Activated naive CD8-positive, alpha-beta T cell treated with anti-CD3 and anti-CD28 coated beads, Interleukin-2, amount 10 ng/mL, durations not matched to agents 7 days and 5 days (primary cell): ENCODE results near the gene CACNB3. TPM values are rescaled to one million over a fixed set of nuclear protein-coding genes. Genes with fewer than 3 reads are reported as not detected.
A peak's percentile ranks its signal among the peaks of the same experiment; 100 is the strongest.
"Not testable (repeated sequence)": the region's sequence is repeated elsewhere in the genome, so short reads cannot be mapped to it uniquely, and the experiment has no call there.

Source experiments
- ATAC-seq: fragments of 150-1000 bp; cut with Tn5 transposase; one replicate; pipeline ENCODE4 v1.10.0; 2021; ENCODE audit warnings: low read depth, moderate library complexity
- POLR2A ChIA-PET: fragments of 350-600 bp; sonication (Branson Sonifier 250); formaldehyde crosslinking; loops from one replicate; lab custom pipeline; 2021; ENCODE audit warnings: antibody characterized with exemption; lab: Charles Lee
- DNase-seq: peaks from one replicate; pipeline ENCODE4 v3.0.0; 2021
- H3K27ac Mint-ChIP-seq: one replicate; pipeline ENCODE4 v1.8.0; 2022; ENCODE audit warnings: mild to moderate bottlenecking, mixed read lengths
- H3K27me3 Mint-ChIP-seq: one replicate; pipeline ENCODE4 v1.8.0; 2022; ENCODE audit warnings: mild to moderate bottlenecking, moderate library complexity, mixed read lengths
- H3K36me3 Mint-ChIP-seq: one replicate; pipeline ENCODE4 v1.8.0; 2021; ENCODE audit warnings: mild to moderate bottlenecking, mixed read lengths
- H3K4me1 Mint-ChIP-seq: one replicate; pipeline ENCODE4 v1.8.0; 2021; ENCODE audit warnings: mixed read lengths
- H3K4me3 Mint-ChIP-seq: one replicate; pipeline ENCODE4 v1.8.0; 2022; ENCODE audit warnings: mild to moderate bottlenecking, moderate library complexity, mixed read lengths
- H3K9me3 Mint-ChIP-seq: one replicate; pipeline ENCODE4 v1.8.0; 2021; ENCODE audit warnings: mixed read lengths
- total RNA-seq, 2 experiments: library from RNA; stranded (reverse); gene quantifications; one replicate each; pipeline ENCODE4 v1.2.3, GENCODE V29; 2021

CACNB3 gene
- total RNA-seq, 2 experiments from 2014 or later, result 13.4 to 20.0 TPM

DNA sequence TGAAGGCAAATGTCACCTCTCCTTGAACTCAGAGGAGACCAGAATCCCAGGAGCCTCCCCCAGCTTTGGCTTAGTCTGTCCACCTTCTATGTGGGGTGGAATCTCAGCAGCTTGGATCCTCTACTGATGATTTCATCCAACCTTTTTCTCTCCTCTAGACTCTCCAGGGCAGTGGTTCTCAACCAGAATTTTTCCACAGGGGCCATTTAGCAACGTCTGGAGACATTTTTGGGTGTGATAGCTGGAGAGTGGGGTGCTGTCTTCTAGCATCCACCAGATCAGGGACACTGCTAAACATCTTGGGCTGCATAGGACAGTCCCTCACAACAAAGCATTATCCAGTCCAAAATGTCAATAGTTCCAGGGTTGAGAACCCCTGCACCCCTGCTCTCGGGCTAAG lies 38.1 kb downstream of the CACNB3 start:
- no peaks in the 10 kb centered on the region for H3K9me3 Mint-ChIP-seq
- H3K4me1 Mint-ChIP-seq, result peaks cover 12% of the 10 kb centered on the region
- peaks cover 6% of the 10 kb centered on the region for H3K36me3 Mint-ChIP-seq
- no peak overlapping the region for H3K27ac Mint-ChIP-seq
- DNase-seq, result no peak
- POLR2A ChIA-PET, result interaction anchor here (0.7 to 0.9 kb wide), 2 partner anchors 34 to 51 kb away, joined by 3 to 4 read pairs; no protein-coding TSS in a partner anchor
- no peak overlapping the region for H3K4me3 Mint-ChIP-seq
- ATAC-seq, result no peak
- H3K27me3 Mint-ChIP-seq, result no peaks in the 10 kb centered on the region

DNA sequence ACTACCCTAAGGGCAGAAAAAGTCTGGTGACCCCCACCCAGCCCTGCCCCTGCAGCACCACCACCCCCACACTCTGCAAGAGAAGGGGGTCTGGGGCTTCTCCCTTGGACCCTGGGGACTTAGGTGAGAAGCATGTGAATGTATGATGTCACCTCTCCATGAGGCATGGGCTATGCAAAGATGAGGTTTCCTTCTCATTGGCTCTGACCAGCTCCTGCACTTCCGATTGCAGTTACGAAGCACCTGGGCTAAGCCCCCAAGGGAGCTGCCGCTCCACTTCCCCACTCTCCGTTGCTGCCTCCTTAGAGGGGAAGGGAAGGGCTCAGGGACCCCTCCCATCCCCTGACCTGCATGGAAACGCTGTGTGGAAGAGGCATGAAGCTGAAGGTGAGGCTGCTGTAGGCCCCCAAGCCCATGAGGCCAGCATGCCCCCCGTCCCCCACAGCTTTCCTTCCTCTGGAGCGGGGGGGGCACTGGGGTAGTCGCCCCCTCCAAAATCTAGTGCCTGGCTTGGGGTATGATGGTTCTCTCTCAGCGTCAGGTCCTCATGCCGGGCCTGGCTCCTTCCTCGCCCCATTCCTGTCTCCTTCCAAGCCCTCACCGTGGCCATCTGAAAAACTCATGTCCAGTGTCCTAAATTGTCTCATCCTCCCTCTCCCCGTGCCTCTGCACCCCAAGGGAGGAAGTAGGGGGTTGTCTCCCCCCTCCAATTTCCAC lies 39.1 kb downstream of the CACNB3 start:
- H3K27me3 Mint-ChIP-seq, result no peaks in the 10 kb centered on the region
- peaks cover 10% of the 10 kb centered on the region for H3K4me1 Mint-ChIP-seq
- DNase-seq (no peak), ATAC-seq (no peak)
- no peaks in the 10 kb centered on the region for H3K9me3 Mint-ChIP-seq
- H3K4me3 Mint-ChIP-seq, result no peak overlapping the region
- no peak overlapping the region for H3K27ac Mint-ChIP-seq
- H3K36me3 Mint-ChIP-seq, result peaks cover 9% of the 10 kb centered on the region
- POLR2A ChIA-PET, result interaction anchor here (0.7 to 1.0 kb wide), 2 partner anchors 8 to 30 kb away, joined by 3 to 4 read pairs; partner anchors contain the start of gene RND1

DNA sequence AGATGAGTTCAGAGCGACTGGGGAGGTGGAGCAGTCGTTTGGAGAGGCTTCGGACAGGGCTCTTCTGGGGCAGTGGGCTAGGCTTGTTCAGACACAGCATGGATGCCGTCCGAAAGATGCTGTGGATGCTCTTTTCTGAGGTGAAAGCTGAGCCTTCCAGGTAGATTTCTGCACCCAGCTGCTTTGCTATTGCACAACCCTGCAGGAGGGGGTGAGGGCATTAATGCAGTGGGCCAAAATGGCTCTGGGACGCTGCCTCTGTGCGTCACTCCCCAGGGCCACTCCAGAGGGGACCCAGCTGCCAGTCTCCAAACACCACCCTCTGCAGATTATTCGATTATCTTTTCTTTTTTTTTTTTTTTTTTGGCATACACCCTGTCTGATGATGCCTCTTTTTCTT lies 39.7 kb downstream of the CACNB3 start:
- no peak for ATAC-seq
- Mint-ChIP-seq H3K4me3 (no peak overlapping the region), H3K27ac (no peak overlapping the region), H3K9me3 (no peaks in the 10 kb centered on the region), H3K27me3 (peaks cover 3% of the 10 kb centered on the region), H3K36me3 (peaks cover 9% of the 10 kb centered on the region), H3K4me1 (peaks cover 4% of the 10 kb centered on the region)
- POLR2A ChIA-PET, result interaction anchor here (0.7 kb wide), 1 partner anchor 29 kb away, joined by 3 read pairs; no protein-coding TSS in a partner anchor
- DNase-seq, result no peak

DNA sequence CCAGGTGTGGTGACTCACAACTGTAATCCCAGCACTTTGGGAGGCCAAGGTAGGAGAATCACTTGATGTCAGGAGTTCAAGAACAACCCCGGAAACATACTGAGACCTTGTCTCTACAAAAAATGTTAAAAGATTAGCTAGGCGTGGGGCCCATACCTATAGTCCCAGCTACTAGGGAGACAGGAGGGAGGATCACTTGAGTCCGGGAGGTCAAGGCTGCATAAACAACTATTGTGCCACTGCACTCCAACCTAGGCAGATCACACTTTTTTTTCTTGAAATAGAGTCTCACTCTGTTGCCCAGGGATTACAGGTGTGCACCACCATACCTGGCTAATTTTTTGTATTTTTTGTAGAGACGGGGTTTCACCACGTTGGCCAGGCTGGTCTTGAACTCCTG lies 41.3 kb downstream of the CACNB3 start:
- DNase-seq (no peak), ATAC-seq (no peak)
- H3K27ac Mint-ChIP-seq, result no peak overlapping the region
- no peak overlapping the region for H3K4me3 Mint-ChIP-seq
- H3K27me3 Mint-ChIP-seq, result peaks cover 18% of the 10 kb centered on the region
- peaks cover 8% of the 10 kb centered on the region for H3K4me1 Mint-ChIP-seq
- H3K36me3 Mint-ChIP-seq, result peaks cover 9% of the 10 kb centered on the region
- H3K9me3 Mint-ChIP-seq, result no peaks in the 10 kb centered on the region
- POLR2A ChIA-PET, result no interaction called here

DNA sequence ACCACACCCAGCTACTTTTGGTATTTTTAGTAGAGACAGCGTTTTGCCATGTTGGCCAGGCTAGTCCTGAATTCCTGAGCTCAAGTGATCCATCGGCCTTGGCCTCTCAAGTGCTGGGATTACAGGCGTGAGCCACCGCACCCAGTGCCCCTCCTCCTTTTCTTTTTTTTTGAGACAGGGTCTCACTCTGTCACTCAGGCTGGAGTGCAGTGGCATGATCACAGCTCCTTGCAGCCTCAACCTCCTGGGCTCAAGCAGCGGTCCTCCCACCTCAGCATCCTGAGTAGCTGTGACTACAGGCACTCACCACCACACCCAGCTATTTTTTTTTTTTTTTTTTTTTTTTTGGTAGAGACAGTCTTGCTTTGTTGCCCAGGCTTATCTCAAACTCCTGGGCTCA lies 41.9 kb downstream of the CACNB3 start:
- POLR2A ChIA-PET, result interaction anchor here (0.6 kb wide), 1 partner anchor 1042 kb away, joined by 4 read pairs; no protein-coding TSS in a partner anchor
- Mint-ChIP-seq H3K27me3 (peaks cover 21% of the 10 kb centered on the region), H3K4me1 (peaks cover 14% of the 10 kb centered on the region)
- H3K9me3 Mint-ChIP-seq, H3K36me3 Mint-ChIP-seq, H3K4me3 Mint-ChIP-seq, H3K27ac Mint-ChIP-seq, ATAC-seq, DNase-seq: not testable (repeated sequence)

DNA sequence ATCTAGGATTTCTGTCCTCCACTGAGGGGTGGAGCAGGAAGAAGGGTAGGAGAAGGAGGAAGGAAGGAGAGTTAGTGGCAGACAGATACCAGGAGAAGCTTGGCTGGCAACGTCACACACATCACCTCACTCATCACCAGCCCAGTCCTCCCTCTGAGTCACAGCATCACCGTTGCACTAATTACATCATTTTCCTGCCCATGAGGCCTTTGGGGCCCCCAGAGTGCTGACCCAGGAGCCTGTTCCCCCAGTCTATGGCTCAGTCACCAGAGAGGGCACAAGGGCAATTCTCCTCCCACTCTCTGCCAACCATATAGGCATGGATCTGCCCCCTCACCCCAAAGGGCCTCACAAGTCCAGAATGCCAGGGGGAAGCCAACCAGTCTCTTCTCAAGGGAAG lies 42.8 kb downstream of the CACNB3 start:
- POLR2A ChIA-PET, result interaction anchor here (0.8 kb wide), 1 partner anchor 9 kb away, joined by 5 read pairs; the partner anchor contains the start of gene DDX23
- Mint-ChIP-seq H3K9me3 (no peaks in the 10 kb centered on the region), H3K36me3 (peaks cover 9% of the 10 kb centered on the region), H3K27me3 (peaks cover 21% of the 10 kb centered on the region), H3K27ac (no peak overlapping the region), H3K4me3 (no peak overlapping the region), H3K4me1 (peaks cover 18% of the 10 kb centered on the region)
- DNase-seq (no peak), ATAC-seq (no peak)

DNA sequence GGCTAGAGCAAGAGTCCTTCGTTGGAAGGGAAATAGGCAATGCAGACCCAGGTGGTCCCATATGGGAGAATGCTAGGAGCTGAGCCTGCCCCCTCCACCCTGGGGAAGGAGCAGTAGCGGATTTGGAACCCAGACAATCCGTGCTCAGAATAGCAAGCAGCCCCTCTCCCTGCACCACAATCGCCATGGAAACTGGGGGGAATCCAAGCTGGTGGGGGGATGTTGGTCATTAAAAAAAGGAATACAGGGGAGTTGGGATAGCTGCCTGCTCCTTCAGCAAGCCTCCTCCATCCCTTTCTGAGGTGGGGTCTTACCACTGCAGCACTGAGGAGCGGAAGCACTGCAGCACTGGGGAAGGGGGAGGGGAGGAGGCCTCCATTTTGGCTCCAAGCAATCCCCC lies 44.5 kb downstream of the CACNB3 start:
- DNase-seq, result no peak
- Mint-ChIP-seq H3K4me3 (no peak overlapping the region), H3K27ac (no peak overlapping the region), H3K9me3 (no peaks in the 10 kb centered on the region), H3K27me3 (peaks cover 21% of the 10 kb centered on the region), H3K4me1 (peaks cover 20% of the 10 kb centered on the region), H3K36me3 (peaks cover 9% of the 10 kb centered on the region)
- ATAC-seq, result no peak
- POLR2A ChIA-PET, result interaction anchor here (0.9 kb wide), 1 partner anchor 11 kb away, joined by 3 read pairs; the partner anchor contains the start of gene DDX23

DNA sequence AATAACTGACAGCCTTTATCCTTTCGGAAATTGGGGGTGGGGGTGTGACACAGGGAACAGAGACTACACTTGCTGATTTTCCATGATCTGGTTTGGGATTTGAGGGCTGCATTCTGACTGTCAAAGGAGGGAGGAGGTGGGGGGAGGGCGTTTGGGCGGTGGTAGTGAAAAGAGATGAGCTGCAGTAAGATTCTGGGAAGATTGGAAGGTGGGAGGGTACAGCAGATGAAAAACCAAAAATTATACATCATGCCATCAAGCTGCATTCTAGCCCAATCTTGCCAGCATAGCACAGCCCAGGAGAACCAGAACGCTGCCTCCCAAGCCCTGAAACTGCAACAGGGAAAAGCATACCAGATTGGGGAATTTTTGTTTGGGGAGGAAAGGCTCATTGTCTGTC lies 45.0 kb downstream of the CACNB3 start:
- Mint-ChIP-seq H3K27ac (no peak overlapping the region), H3K4me1 (peaks cover 20% of the 10 kb centered on the region), H3K4me3 (no peak overlapping the region), H3K36me3 (peaks cover 9% of the 10 kb centered on the region), H3K9me3 (no peaks in the 10 kb centered on the region), H3K27me3 (peaks cover 21% of the 10 kb centered on the region)
- ATAC-seq, result no peak
- DNase-seq, result no peak
- POLR2A ChIA-PET, result interaction anchor here (0.9 kb wide), 1 partner anchor 12 kb away, joined by 3 read pairs; the partner anchor contains the start of gene DDX23

DNA sequence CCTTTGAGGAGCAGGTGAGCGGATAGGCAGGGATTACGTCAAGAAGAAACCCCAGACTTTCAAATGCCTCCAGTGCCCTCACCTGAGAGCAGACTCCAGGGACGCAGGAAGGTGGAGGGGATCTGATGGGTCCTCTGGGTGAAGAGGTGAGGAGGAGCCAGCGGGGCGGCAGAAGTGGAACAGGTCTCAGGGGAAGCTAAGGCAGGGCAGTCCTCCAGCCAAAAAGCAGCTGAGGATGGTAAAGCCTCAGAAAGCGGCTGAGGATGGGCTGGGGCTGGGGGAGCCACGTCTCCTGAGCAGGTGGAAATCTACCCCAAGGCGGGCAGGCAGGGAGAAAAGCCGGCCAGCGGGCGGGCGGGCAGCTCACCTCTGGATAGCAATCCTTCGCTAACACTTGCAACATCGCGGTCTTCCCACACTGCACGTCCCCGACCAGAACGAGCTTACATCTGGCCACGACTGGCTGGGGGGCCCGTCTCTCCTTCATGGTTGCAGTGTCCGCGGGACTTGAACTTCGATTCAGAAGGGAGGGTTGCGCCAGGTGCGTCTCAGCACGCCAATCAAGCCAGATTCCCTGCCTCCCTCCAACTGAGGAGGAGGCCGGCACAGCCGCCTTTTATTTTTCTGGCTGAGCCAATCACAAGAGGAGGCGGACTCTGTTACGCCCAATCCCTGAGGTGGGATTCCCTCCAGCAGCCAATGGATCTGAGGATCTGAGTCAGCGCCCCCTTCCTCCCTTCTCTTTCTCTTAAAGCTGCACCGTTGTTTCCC lies 47.2 kb downstream of the CACNB3 start, which contains the start of gene RND1:
RND1 (minus strand) TSS at position 590 of the 771 bp plus-strand sequence; CDS start at position 487, 103 bp downstream.
- peaks cover 20% of the 10 kb centered on the region for H3K4me1 Mint-ChIP-seq
- peaks cover 21% of the 10 kb centered on the region for H3K27me3 Mint-ChIP-seq
- ATAC-seq (peak; percentile 95), DNase-seq (peak; percentile 76)
- peak within 1 kb of the TSS; percentile 86 for H3K4me3 Mint-ChIP-seq
- H3K9me3 Mint-ChIP-seq, result no peaks in the 10 kb centered on the region
- H3K27ac Mint-ChIP-seq, result peak within 1 kb of the TSS; percentile 84
- H3K36me3 Mint-ChIP-seq, result peaks cover 7% of the 10 kb centered on the region
- POLR2A ChIA-PET, result interaction anchor here (0.6 to 2.4 kb wide), 13 partner anchors 8 to 192 kb away, joined by 3 to 25 read pairs (median 3); partner anchors contain the start of genes ARF3 and DDX23

DNA sequence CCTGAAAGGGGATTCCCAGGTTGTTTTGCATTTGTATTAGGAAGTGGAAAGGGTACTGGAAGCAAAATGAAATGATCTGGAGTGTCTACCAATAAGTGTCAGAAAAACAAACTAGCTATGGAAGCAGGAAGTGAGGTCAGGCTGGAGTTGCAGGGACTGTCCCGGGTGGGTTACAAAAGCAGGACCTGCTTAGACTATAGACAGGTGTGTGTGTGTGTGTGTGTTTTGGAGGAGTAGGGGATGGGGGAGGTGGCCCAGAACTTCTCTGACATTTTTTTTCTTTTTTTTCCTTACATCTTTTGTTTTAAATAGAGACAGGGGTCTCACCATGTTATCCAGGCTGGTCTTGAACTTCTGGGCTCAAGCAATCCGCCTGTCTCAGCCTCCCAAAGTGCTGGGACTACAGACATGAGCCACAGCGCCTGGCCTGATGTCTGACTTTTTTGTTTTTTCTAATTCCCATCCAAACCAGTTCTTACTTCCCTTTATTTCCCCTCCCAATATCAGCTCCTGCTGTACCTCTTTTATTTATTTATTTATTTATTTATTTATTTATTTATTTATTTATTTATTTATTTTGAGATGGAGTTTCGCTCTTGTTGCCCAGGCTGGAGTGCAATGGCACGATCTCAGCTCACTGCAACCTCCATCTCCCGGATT lies 47.9 kb downstream of the CACNB3 start:
- ATAC-seq (peak; percentile 56), DNase-seq (no peak)
- Mint-ChIP-seq H3K27ac (peak overlapping the region; percentile 84), H3K27me3 (peaks cover 21% of the 10 kb centered on the region), H3K9me3 (no peaks in the 10 kb centered on the region), H3K36me3 (peaks cover 5% of the 10 kb centered on the region), H3K4me1 (peaks cover 18% of the 10 kb centered on the region), H3K4me3 (peak overlapping the region; percentile 86)
- POLR2A ChIA-PET, result interaction anchor here (0.6 to 2.4 kb wide), 9 partner anchors 13 to 113 kb away, joined by 3 to 25 read pairs (median 3); partner anchors contain the start of genes ARF3 and DDX23

DNA sequence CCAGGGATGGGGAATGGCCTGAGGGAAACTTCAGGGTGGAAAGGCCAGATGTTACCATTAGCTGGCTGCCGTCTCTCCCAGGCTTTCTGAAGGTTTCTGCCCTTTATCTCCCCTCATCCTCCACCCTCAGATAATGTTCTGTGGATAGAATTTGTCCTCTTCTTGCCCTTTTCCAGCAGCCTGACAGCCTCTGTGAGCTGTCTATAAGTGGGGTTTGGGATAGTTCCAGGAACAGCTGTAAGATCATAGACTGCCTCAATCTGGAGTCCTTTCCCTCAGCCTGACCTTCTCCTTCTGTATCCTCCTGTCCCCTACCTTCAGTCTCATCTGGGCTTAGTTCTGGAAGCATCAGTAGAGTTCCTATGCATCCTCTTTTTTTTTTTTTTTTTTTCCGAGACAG lies 50.2 kb downstream of the CACNB3 start:
- Mint-ChIP-seq H3K9me3 (no peaks in the 10 kb centered on the region), H3K36me3 (no peaks in the 10 kb centered on the region), H3K4me1 (peaks cover 18% of the 10 kb centered on the region), H3K27me3 (peaks cover 14% of the 10 kb centered on the region), H3K27ac (no peak overlapping the region), H3K4me3 (no peak overlapping the region)
- DNase-seq (no peak), ATAC-seq (no peak)
- POLR2A ChIA-PET, result interaction anchor here (0.7 kb wide), 1 partner anchor 30 kb away, joined by 3 read pairs; no protein-coding TSS in a partner anchor

DNA sequence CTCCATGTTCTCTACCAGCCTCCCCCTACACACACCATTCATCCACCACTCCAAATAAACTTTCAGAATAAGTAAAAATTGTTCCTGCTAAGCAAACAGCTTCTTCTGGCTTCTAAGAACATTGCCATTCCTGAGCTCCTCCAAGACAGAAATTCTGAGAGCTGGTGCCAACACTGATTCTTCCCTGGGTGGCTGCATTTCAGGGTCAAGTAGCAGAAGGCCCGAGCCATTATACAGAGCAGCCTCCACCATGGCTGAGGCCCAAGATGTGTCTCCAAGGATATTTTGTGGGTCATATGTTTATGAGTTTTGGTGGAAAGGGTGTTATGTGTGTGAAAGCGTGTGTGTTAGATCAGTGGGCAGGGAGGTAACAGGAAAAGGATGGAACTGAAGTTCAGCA lies 50.9 kb downstream of the CACNB3 start:
- no peak for ATAC-seq
- Mint-ChIP-seq H3K27me3 (peaks cover 7% of the 10 kb centered on the region), H3K36me3 (no peaks in the 10 kb centered on the region), H3K4me1 (peaks cover 16% of the 10 kb centered on the region), H3K9me3 (no peaks in the 10 kb centered on the region), H3K27ac (no peak overlapping the region), H3K4me3 (no peak overlapping the region)
- POLR2A ChIA-PET, result no interaction called here
- no peak for DNase-seq

DNA sequence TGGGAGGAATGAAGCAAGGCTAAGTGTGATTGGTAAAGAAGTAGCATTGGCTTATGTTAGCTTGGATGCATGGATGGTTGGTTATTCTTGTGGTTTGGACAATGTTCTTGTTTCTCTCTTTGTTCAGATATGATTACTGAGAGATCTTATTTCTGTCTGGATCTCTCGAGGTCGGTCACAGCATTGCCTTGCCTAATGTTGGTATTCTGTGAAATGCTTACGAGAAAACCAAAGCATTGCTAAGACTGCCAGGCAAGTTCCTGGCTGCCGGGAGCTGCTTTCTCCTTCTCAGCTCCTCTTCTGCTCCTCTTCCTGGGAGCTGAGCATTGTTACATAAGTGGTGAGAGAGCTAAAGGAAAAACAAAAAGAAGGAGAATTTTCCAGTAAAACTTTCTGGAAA lies 54.8 kb downstream of the CACNB3 start:
- H3K36me3 Mint-ChIP-seq, result no peaks in the 10 kb centered on the region
- H3K9me3 Mint-ChIP-seq, result no peaks in the 10 kb centered on the region
- POLR2A ChIA-PET, result no interaction called here
- peaks cover under 1% of the 10 kb centered on the region for H3K27me3 Mint-ChIP-seq
- no peak overlapping the region for H3K27ac Mint-ChIP-seq
- H3K4me1 Mint-ChIP-seq, result no peaks in the 10 kb centered on the region
- DNase-seq (no peak), ATAC-seq (no peak)
- no peak overlapping the region for H3K4me3 Mint-ChIP-seq
